Right lobe of liver (tissue), 6 donors: ENCODE results near the gene VCAM1. TPM values are rescaled to one million over a fixed set of nuclear protein-coding genes. Genes with fewer than 3 reads are reported as not detected.
A peak's percentile ranks its signal among the peaks of the same experiment; 100 is the strongest.

Experiments
- ATAC-seq, 4 donors: fragments of 200-7000 bp; cut with Tn5 transposase; one replicate each; pipeline ENCODE4 v1.9.1; 2020; ENCODE audit warnings: mild to moderate bottlenecking in 4 of 4, moderate library complexity in 4 of 4
- DNase-seq, 3 donors: peaks; one replicate each; pipeline ENCODE4 v3.0.0-alpha.2; 2020
- H3K27ac ChIP-seq, 3 donors: fragments of 200-600 bp; one replicate each; pipeline ENCODE4 v1.8.0; 2022
- H3K27me3 ChIP-seq, 2 donors: fragments of 200-600 bp; one replicate each; pipeline ENCODE4 v1.8.0; 2022
- H3K36me3 ChIP-seq, 4 donors: fragments of 200-600 bp; sonication (generic) in 1 of 4; one replicate each; pipeline versions ENCODE4 v1.5.1 to v1.8.0; 2017 to 2022; ENCODE audit warnings: control low read depth in 1 of 4
- H3K4me1 ChIP-seq, 4 donors: fragments of 200-600 bp; sonication (generic) in 1 of 4; one replicate each; pipeline versions ENCODE4 v1.5.1 to v1.8.0; 2017 to 2022; ENCODE audit warnings: control low read depth in 1 of 4
- H3K4me3 ChIP-seq, 3 donors: fragments of 200-600 bp; one replicate each; pipeline ENCODE4 v1.8.0; 2022
- H3K9me3 ChIP-seq, 4 donors: fragments of 200-600 bp; sonication (generic) in 1 of 4; one replicate each; pipeline versions ENCODE4 v1.5.1 to v1.8.0; 2017 to 2022; ENCODE audit warnings: control low read depth in 1 of 4
- POLR2A ChIP-seq: fragments of 450-650 bp; IDR thresholded peaks from one replicate; pipeline ENCODE4 v1.6.1; 2017; ENCODE audit warnings: antibody characterized with exemption, mild to moderate bottlenecking
- WGBS: methylation state at CpG from one replicate; pipeline ENCODE4 v1.1.6; 2018; ENCODE audit warnings: low coverage, low lambda C conversion rate; ENCODE audit not compliant: insufficient coverage; ENCODE audit errors: missing lambda C conversion rate; 5-methylcytosine and 5-hydroxymethylcytosine counted together
- intact Hi-C, 2 donors: fragments of 100-400 bp; cut with DNase I; formaldehyde crosslinking; loops; one replicate each; pipeline versions ENCODE4 v1.11.2 to v1.14.1; 2022
- total RNA-seq, 6 experiments: library from RNA; depleted of rRNA in 2 of 6; stranded (reverse); fragments of >200 nt in 2 of 6; fragmentation: NEBNext Ultra II Directional in 3 of 6; extraction: Animal tissue kit (Norgen Biotek cat#: 25700) in 3 of 6; gene quantifications; one replicate each; pipeline versions ENCODE4 v1.1.0 to v1.2.4, GENCODE V29; 2016 to 2023
- TF ChIP-seq, protein P1 (sequence below), 4 donors: fragments of 200-600 bp in 3 of 4; fragments of 450-650 bp in 1 of 4; IDR thresholded peaks; one replicate each; pipeline versions ENCODE4 v1.5.1 to v1.8.0; 2016 to 2022; ENCODE audit warnings: antibody characterized with exemption in 4 of 4, mild to moderate bottlenecking in 2 of 4
- donor health status: DM: no; HTN: yes; CAD: no.
- donor health status: DM: no; HTN: no; CAD: no.
- donor health status: DM: no; HTN: no; CAD: no.
- donor health status: DM: no; HTN: yes; CAD: no.
- donor health status: DM: no; HTN: yes; CAD: no.

Gene VCAM1
- total RNA-seq, 6 experiments from 2014 or later: 2.5 to 17.4 (median 11.2) TPM

DNA sequence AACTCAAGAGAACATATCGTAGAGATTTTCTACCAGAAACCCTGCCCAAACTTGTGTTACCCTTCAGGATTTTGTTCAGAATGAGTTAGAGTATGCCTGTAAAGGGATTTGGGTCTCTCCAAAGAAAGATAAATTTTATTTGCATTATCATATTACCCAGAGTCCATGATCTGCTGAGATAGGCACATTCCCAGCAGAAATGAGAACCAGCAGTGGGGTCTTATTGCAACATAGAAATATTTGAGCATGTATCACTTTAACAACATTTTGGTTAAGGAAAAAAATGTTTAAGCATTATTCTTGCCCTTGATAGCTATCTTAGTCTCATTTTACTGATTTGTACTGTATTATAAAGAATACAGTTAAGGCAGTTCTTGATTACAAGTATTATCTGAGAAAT lies 10.6 kb downstream of the VCAM1 start:
- Histone ChIP-seq H3K4me1 (no peaks in the 10 kb centered on the region), H3K27me3 (no peaks in the 10 kb centered on the region), H3K4me3 (no peak overlapping the region), H3K36me3 (no peaks in the 10 kb centered on the region), H3K27ac (no peak overlapping the region), H3K9me3 (no peaks in the 10 kb centered on the region)
- no peak for ATAC-seq
- intact Hi-C loops: no loop called here
- TF ChIP-seq, protein P1, sequence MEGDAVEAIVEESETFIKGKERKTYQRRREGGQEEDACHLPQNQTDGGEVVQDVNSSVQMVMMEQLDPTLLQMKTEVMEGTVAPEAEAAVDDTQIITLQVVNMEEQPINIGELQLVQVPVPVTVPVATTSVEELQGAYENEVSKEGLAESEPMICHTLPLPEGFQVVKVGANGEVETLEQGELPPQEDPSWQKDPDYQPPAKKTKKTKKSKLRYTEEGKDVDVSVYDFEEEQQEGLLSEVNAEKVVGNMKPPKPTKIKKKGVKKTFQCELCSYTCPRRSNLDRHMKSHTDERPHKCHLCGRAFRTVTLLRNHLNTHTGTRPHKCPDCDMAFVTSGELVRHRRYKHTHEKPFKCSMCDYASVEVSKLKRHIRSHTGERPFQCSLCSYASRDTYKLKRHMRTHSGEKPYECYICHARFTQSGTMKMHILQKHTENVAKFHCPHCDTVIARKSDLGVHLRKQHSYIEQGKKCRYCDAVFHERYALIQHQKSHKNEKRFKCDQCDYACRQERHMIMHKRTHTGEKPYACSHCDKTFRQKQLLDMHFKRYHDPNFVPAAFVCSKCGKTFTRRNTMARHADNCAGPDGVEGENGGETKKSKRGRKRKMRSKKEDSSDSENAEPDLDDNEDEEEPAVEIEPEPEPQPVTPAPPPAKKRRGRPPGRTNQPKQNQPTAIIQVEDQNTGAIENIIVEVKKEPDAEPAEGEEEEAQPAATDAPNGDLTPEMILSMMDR (IDR thresholded peaks at IDR 0.05): no peak
- TF ChIP-seq POLR2A: no peak
- 84% methylated on average over 1 of the region's 1 CpG for whole genome bisulfite sequencing
- no peak for DNase-seq

DNA sequence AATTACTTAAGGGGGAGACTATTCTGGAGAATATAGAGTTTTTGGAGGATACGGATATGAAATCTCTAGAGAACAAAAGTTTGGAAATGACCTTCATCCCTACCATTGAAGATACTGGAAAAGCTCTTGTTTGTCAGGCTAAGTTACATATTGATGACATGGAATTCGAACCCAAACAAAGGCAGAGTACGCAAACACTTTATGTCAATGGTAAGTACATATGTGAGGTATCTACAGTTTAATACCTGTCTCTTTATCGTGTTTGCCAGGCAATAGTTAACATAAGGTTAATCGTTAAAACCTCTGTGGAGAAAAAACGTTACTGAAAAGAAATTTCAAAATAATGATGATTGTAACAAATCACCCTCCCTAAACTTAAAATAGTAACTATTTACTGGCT lies 11.8 kb downstream of the VCAM1 start:
- Histone ChIP-seq H3K27me3 (no peaks in the 10 kb centered on the region), H3K27ac (no peak overlapping the region), H3K36me3 (no peaks in the 10 kb centered on the region), H3K4me3 (no peak overlapping the region), H3K9me3 (no peaks in the 10 kb centered on the region), H3K4me1 (no peaks in the 10 kb centered on the region)
- DNase-seq (no peak), ATAC-seq (peak in 2 of 4 donors; percentile 29 to 52)
- intact Hi-C loops: no loop called here
- 36% methylated on average over 6 of the region's 6 CpGs for WGBS
- no peak for TF ChIP-seq POLR2A
- TF ChIP-seq, protein P1 (IDR thresholded peaks at IDR 0.05): no peak

DNA sequence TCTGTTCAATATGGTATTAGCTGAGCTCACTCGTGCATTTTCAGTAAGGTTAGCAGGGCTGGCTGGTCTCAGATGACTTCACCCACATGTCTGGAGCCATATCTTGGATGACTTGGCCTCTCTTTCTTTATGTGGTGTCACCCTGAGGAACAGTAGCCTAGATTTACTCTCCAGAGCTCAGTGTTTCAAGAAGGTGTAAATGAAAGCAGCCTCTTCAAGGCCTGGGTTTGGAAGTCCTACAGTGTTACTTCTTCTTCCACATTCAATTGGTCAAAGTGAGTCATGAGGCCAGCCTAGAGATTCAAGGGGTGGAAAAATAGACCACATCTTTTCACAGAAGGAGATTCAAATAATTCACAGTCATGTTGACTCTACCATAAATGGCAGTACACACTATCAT lies 12.2 kb downstream of the VCAM1 start:
- no peak overlapping the region for H3K4me3 ChIP-seq
- no peaks in the 10 kb centered on the region for H3K4me1 ChIP-seq
- no peaks in the 10 kb centered on the region for H3K27me3 ChIP-seq
- WGBS: 71% methylated on average over 1 of the region's 1 CpG
- H3K9me3 ChIP-seq: no peaks in the 10 kb centered on the region
- peak in 1 of 4 donors; percentile 41 for ATAC-seq
- no peak overlapping the region for H3K27ac ChIP-seq
- H3K36me3 ChIP-seq: no peaks in the 10 kb centered on the region
- DNase-seq: no peak
- intact Hi-C loops: no loop called here
- no peak for TF ChIP-seq POLR2A
- TF ChIP-seq, protein P1 (IDR thresholded peaks at IDR 0.05): no peak

DNA sequence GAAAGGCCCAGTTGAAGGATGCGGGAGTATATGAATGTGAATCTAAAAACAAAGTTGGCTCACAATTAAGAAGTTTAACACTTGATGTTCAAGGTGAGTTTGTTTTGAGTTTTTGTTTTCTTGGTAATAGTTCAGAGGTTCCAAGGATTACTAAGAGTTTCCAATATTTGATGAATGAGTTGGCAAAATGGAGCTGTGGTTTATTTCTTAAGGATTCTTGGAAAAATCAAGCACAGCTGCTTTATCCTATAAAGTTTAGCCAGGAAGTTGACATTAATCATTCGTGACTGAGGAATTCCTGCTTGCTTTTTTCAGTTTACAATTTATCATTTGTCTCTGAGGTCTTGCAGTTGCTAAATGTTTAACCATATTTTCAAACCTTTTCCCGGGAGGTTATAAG lies 15.1 kb downstream of the VCAM1 start:
- intact Hi-C loops: no loop called here
- Histone ChIP-seq H3K27ac (peak overlapping the region in 1 of 3 donors; percentile 14), H3K9me3 (no peaks in the 10 kb centered on the region), H3K4me1 (no peaks in the 10 kb centered on the region), H3K27me3 (no peaks in the 10 kb centered on the region), H3K36me3 (no peaks in the 10 kb centered on the region), H3K4me3 (no peak overlapping the region)
- no peak for DNase-seq
- ATAC-seq: peak in 1 of 4 donors; percentile 21
- WGBS: 50% methylated on average over 3 of the region's 3 CpGs
- TF ChIP-seq POLR2A: no peak
- TF ChIP-seq, protein P1 (IDR thresholded peaks at IDR 0.05): no peak

DNA sequence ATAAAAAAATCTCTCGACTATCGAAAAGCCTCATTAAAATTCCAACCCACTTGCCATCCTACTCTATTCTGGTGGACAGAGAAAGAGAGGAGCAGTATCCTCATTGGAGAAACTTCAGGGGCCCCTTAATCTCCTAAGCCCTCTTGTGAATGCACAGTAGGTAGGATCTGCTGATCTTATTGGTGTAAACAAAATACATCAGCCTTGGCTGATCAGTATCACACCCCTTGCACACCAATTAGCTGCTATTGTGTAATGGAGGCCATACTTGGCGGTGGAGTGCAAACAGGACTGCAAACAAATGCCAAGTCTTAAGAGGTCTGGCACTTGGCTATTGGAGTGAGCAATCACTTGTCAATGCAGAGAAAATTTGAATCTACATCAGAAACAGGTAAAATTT lies 15.7 kb downstream of the VCAM1 start:
- H3K4me1 ChIP-seq: no peaks in the 10 kb centered on the region
- H3K4me3 ChIP-seq: no peak overlapping the region
- no peak overlapping the region for H3K27ac ChIP-seq
- no peaks in the 10 kb centered on the region for H3K9me3 ChIP-seq
- ATAC-seq (no peak), DNase-seq (no peak)
- H3K36me3 ChIP-seq: no peaks in the 10 kb centered on the region
- no peaks in the 10 kb centered on the region for H3K27me3 ChIP-seq
- intact Hi-C loops: no loop called here
- TF ChIP-seq POLR2A: no peak
- TF ChIP-seq, protein P1 (IDR thresholded peaks at IDR 0.05): no peak
- 64% methylated on average over 3 of the region's 3 CpGs for WGBS
